Loucy (cell line): Measurements from ENCODE around the gene FTSJ3.

ENCODE experiments used
- EZH2phosphoT487 ChIP-seq: fragments of 200-600 bp; IDR thresholded peaks from 2 replicates; pipeline ENCODE4 v1.6.1; 2018; ENCODE audit warnings: antibody characterized with exemption, mild to moderate bottlenecking, moderate library complexity, borderline replicate concordance
- TF ChIP-seq, protein P1 (sequence below): fragments of 200-600 bp; sonication (generic); conservative IDR thresholded peaks from 2 replicates; pipeline ENCODE4 v1.5.1; 2014; ENCODE audit warnings: mild to moderate bottlenecking, antibody characterized with exemption, low read length

DNA sequence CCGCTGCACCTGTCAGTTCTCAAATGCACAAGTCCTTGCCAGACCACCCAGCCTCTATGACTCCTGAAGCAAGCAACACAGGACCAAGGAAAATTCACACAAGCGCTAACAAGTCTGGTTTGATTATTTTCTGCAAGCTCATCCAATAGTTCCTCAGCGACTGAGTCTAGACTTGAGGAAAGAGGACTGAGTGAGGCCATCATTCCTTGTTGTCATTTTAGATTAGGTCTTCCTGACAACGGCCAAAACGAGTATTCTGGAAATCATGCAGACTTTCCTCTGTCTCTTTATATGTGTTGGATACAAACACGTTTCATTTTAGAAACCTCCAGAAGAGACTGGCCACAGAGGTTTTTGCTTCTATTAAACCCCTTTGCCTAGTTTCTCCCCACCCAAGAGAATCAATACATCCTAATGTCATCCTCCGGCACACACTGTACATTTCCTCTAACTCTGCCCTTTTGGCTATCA lies 54.6 kb downstream of the FTSJ3 start:
- TF ChIP-seq, protein P1, sequence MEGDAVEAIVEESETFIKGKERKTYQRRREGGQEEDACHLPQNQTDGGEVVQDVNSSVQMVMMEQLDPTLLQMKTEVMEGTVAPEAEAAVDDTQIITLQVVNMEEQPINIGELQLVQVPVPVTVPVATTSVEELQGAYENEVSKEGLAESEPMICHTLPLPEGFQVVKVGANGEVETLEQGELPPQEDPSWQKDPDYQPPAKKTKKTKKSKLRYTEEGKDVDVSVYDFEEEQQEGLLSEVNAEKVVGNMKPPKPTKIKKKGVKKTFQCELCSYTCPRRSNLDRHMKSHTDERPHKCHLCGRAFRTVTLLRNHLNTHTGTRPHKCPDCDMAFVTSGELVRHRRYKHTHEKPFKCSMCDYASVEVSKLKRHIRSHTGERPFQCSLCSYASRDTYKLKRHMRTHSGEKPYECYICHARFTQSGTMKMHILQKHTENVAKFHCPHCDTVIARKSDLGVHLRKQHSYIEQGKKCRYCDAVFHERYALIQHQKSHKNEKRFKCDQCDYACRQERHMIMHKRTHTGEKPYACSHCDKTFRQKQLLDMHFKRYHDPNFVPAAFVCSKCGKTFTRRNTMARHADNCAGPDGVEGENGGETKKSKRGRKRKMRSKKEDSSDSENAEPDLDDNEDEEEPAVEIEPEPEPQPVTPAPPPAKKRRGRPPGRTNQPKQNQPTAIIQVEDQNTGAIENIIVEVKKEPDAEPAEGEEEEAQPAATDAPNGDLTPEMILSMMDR = no peak
- no peak for TF ChIP-seq EZH2phosphoT487
